Fibroblast of lung (primary cell): Measurements from ENCODE around the gene NDOR1. TPM values are rescaled to one million over a fixed set of nuclear protein-coding genes. Genes with fewer than 3 reads are reported as not detected.

Experiments
- DNase-seq, 2 donors: peaks; one replicate each; pipeline versions ENCODE4 v3.0.0 to v3.0.0-alpha.2; 2010; ENCODE audit warnings: low read depth in 2 of 2
- H2AFZ ChIP-seq: 2 replicates; pipeline ENCODE4 v1.5.1; 2012; ENCODE audit warnings: low read length, control low read depth, inconsistent platforms
- H3K27ac ChIP-seq: 2 replicates; pipeline ENCODE4 v1.5.1; 2011; ENCODE audit warnings: low read length, control low read depth; ENCODE audit not compliant: insufficient read depth
- H3K27me3 ChIP-seq: 2 replicates; pipeline ENCODE4 v1.5.1; 2011; ENCODE audit warnings: mild to moderate bottlenecking, low read length; ENCODE audit not compliant: control insufficient read depth, insufficient read depth
- H3K36me3 ChIP-seq: 2 replicates; pipeline ENCODE4 v1.5.1; 2011; ENCODE audit warnings: low read length; ENCODE audit not compliant: control insufficient read depth, insufficient read depth
- H3K4me1 ChIP-seq: 2 replicates; pipeline ENCODE4 v1.5.1; 2011; ENCODE audit warnings: low read length; ENCODE audit not compliant: control insufficient read depth, insufficient read depth; ENCODE audit errors: extremely low read depth
- H3K4me2 ChIP-seq: 2 replicates; pipeline ENCODE4 v1.5.1; 2011; ENCODE audit warnings: low read length, control low read depth; ENCODE audit not compliant: insufficient read depth; ENCODE audit errors: extremely low read depth
- H3K4me3 ChIP-seq, 4 experiments: fragments of 200-600 bp in 1 of 4; sonication (generic) in 1 of 4; replicated peaks in 1 of 4; 2 replicates each; pipeline ENCODE4 v1.5.1; 2011 to 2016; ENCODE audit warnings: low read length in 4 of 4, low read depth in 3 of 4, mild to moderate bottlenecking in 3 of 4, control low read depth in 2 of 4, inconsistent platforms in 1 of 4, mixed read lengths in 1 of 4; ENCODE audit not compliant: insufficient read depth in 1 of 4; ENCODE audit errors: control extremely low read depth in 1 of 4
- H3K79me2 ChIP-seq: 2 replicates; pipeline ENCODE4 v1.5.1; 2012; ENCODE audit warnings: mild to moderate bottlenecking, low read length, inconsistent platforms; ENCODE audit not compliant: control insufficient read depth, insufficient read depth
- H3K9ac ChIP-seq: 2 replicates; pipeline ENCODE4 v1.5.1; 2011; ENCODE audit warnings: mild to moderate bottlenecking, low read length, control low read depth; ENCODE audit not compliant: insufficient read depth
- H3K9me3 ChIP-seq: 2 replicates; pipeline ENCODE4 v1.5.1; 2012; ENCODE audit warnings: low read depth, low read length; ENCODE audit not compliant: control insufficient read depth, insufficient read depth
- H4K20me1 ChIP-seq: 2 replicates; pipeline ENCODE4 v1.5.1; 2011; ENCODE audit warnings: low read length; ENCODE audit not compliant: control insufficient read depth, insufficient read depth; ENCODE audit errors: extremely low read depth
- EZH2 ChIP-seq: IDR thresholded peaks from 2 replicates; pipeline ENCODE4 v1.5.1; 2012; ENCODE audit warnings: low read length, control low read depth, mild to moderate bottlenecking; ENCODE audit errors: missing control alignments
- polyA plus RNA-seq, 2 donors: library from polyadenylated mRNA; depleted of rRNA in 1 of 2; stranded (reverse) in 1 of 2; unstranded in 1 of 2; fragments of >200 nt; gene quantifications; 2 replicates each; pipeline ENCODE4 v1.2.1, GENCODE V29; 2011 to 2012; ENCODE audit warnings: missing spikeins in 1 of 2
- total RNA-seq: library from RNA; depleted of rRNA; stranded (reverse); fragments of >200 nt; gene quantifications from 2 replicates; pipeline ENCODE4 v1.2.1, GENCODE V29; 2014
- TF ChIP-seq, protein P1 (sequence below), 2 donors: IDR thresholded peaks in 1 of 2; conservative IDR thresholded peaks in 1 of 2; 1 replicate in 1 of 2; 2 replicates in 1 of 2; pipeline ENCODE4 v1.5.1; 2011 to 2012; ENCODE audit warnings: low read length in 2 of 2, control low read depth in 1 of 2, inconsistent platforms in 1 of 2, low read depth in 1 of 2, mild to moderate bottlenecking in 1 of 2

The NDOR1 gene
- total and polyA plus RNA-seq, 2 donors (not counting 1 experiment from before 2014, with no cell fraction given) = 2.4 to 3.1 TPM

DNA sequence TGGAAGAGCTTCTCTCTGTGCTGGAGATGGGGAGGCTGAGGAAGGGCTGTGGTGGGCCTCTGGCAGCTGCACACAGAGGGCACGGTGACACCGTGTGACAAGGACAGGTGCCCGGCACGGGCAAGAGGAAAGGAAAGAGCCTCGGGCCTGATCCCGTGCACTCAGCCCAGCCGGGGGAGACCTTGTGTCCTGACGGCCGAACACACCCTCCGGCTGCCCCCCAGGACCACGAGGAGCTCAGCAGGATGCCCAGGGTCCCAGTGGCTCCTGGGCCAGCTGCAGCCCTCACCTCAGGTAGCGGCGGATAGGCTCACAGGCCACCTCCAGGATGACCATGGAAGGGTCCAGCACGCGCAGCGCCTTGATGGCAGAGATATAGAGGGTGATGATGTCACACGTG, 22.7 kb upstream of the NDOR1 start:
- H3K27me3 ChIP-seq = no peaks in the 10 kb centered on the region
- no peaks in the 10 kb centered on the region for H4K20me1 ChIP-seq
- no peak overlapping the region for H3K9ac ChIP-seq
- peaks cover 13% of the 10 kb centered on the region for H3K4me1 ChIP-seq
- no peak overlapping the region for H3K4me2 ChIP-seq
- peaks cover 39% of the 10 kb centered on the region for H3K36me3 ChIP-seq
- TF ChIP-seq EZH2 = no peak
- TF ChIP-seq, protein P1, sequence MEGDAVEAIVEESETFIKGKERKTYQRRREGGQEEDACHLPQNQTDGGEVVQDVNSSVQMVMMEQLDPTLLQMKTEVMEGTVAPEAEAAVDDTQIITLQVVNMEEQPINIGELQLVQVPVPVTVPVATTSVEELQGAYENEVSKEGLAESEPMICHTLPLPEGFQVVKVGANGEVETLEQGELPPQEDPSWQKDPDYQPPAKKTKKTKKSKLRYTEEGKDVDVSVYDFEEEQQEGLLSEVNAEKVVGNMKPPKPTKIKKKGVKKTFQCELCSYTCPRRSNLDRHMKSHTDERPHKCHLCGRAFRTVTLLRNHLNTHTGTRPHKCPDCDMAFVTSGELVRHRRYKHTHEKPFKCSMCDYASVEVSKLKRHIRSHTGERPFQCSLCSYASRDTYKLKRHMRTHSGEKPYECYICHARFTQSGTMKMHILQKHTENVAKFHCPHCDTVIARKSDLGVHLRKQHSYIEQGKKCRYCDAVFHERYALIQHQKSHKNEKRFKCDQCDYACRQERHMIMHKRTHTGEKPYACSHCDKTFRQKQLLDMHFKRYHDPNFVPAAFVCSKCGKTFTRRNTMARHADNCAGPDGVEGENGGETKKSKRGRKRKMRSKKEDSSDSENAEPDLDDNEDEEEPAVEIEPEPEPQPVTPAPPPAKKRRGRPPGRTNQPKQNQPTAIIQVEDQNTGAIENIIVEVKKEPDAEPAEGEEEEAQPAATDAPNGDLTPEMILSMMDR (conservative IDR thresholded peaks at IDR 0.05 in 1 of 2, IDR thresholded peaks at IDR 0.05 in 1 of 2; ENCODE audit: low read depth in 1 of 2, low read length in 2 of 2) = no peak
- DNase-seq = no peak
- no peaks in the 10 kb centered on the region for H3K9me3 ChIP-seq
- no peak overlapping the region for H2AFZ ChIP-seq
- H3K79me2 ChIP-seq = peaks cover 11% of the 10 kb centered on the region
- H3K27ac ChIP-seq = no peak overlapping the region
- H3K4me3 ChIP-seq = no peak overlapping the region

- DNase-seq = no peak
- H3K4me2 ChIP-seq = no peak overlapping the region
- no peaks in the 10 kb centered on the region for H3K27me3 ChIP-seq
- H3K9me3 ChIP-seq = no peaks in the 10 kb centered on the region
- no peak overlapping the region for H2AFZ ChIP-seq
- peaks cover 12% of the 10 kb centered on the region for H3K4me1 ChIP-seq
- no peak overlapping the region for H3K27ac ChIP-seq
- TF ChIP-seq, protein P1 (conservative IDR thresholded peaks at IDR 0.05 in 1 of 2, IDR thresholded peaks at IDR 0.05 in 1 of 2; ENCODE audit: low read depth in 1 of 2, low read length in 2 of 2) = no peak
- no peak for TF ChIP-seq EZH2
- no peak overlapping the region for H3K4me3 ChIP-seq
- peaks cover 39% of the 10 kb centered on the region for H3K36me3 ChIP-seq
- H4K20me1 ChIP-seq = no peaks in the 10 kb centered on the region
- peaks cover 15% of the 10 kb centered on the region for H3K79me2 ChIP-seq
- H3K9ac ChIP-seq = no peak overlapping the region
These were observed 21.4 kb upstream of the NDOR1 start for GRCh38 chr9:137183980-137184595.

GRCh38 chr9:137184881-137185660, 20.4 kb upstream of the NDOR1 start:
- no peaks in the 10 kb centered on the region for H3K27me3 ChIP-seq
- TF ChIP-seq, protein P1 (conservative IDR thresholded peaks at IDR 0.05 in 1 of 2, IDR thresholded peaks at IDR 0.05 in 1 of 2; ENCODE audit: low read depth in 1 of 2, low read length in 2 of 2) = no peak
- no peak for TF ChIP-seq EZH2
- peaks cover 34% of the 10 kb centered on the region for H3K36me3 ChIP-seq
- H2AFZ ChIP-seq = no peak overlapping the region
- H3K27ac ChIP-seq = no peak overlapping the region
- H3K4me2 ChIP-seq = no peak overlapping the region
- H3K9ac ChIP-seq = no peak overlapping the region
- H3K79me2 ChIP-seq = peaks cover 23% of the 10 kb centered on the region
- DNase-seq = no peak
- peaks cover 19% of the 10 kb centered on the region for H3K4me1 ChIP-seq
- no peaks in the 10 kb centered on the region for H4K20me1 ChIP-seq
- no peak overlapping the region for H3K4me3 ChIP-seq
- H3K9me3 ChIP-seq = no peaks in the 10 kb centered on the region
